HCT116 (cell line): ENCODE data around the gene RRM1. TPM values are rescaled to one million over a fixed set of nuclear protein-coding genes. Genes with fewer than 3 reads are reported as not detected.

Experiments used
- ATAC-seq: fragments of 200-7000 bp; cut with Tn5 transposase; 2 replicates; pipeline ENCODE4 v1.9.1; 2020; ENCODE audit warnings: mild to moderate bottlenecking, moderate library complexity
- BruUV-seq: library from RNA; stranded (reverse); fragments of 400-500 nt; replicated peaks from 2 replicates; lab custom pipeline; 2021; lab: Mats Ljungman, UMichigan
- CTCF ChIA-PET: fragments of 300-600 bp; sonication (Branson Sonifier 250); formaldehyde crosslinking; loops from one replicate; lab custom pipeline; 2021; ENCODE audit warnings: antibody characterized with exemption; lab: Charles Lee
- POLR2A ChIA-PET: fragments of 300-600, 350-600 bp; sonication (Branson Sonifier 250); formaldehyde crosslinking; loops from one replicate; lab custom pipeline; 2021; ENCODE audit warnings: antibody characterized with exemption; lab: Charles Lee
- RAD21 ChIA-PET, 2 experiments: fragments of 300-600 bp; sonication (Branson Sonifier 250); formaldehyde crosslinking; loops; one replicate each; lab custom pipeline; 2023; ENCODE audit warnings: low total read pairs in 2 of 2; ENCODE audit not compliant: uncharacterized antibody in 2 of 2, unreplicated experiment in 2 of 2, low non-redundant PET in 1 of 2; lab: Charles Lee
- DNase-seq: peaks from one replicate; pipeline ENCODE4 v3.0.0-alpha.2; 2010; ENCODE audit warnings: low read depth, low spot score
- H2AFZ ChIP-seq: fragments of 200-600 bp; shearing (Covaris generic), sonication (generic); 2 replicates; pipeline ENCODE4 v1.6.1; 2017; ENCODE audit warnings: low read depth, mixed run types, mixed read lengths, antibody characterized with exemption, low read length; ENCODE audit not compliant: poor library complexity, severe bottlenecking
- H3K27ac ChIP-seq: 2 replicates; pipeline ENCODE4 v1.5.1; 2012; ENCODE audit warnings: low read depth, low read length
- H3K27me3 ChIP-seq: fragments of 200-600 bp; sonication (generic); 2 replicates; pipeline ENCODE4 v1.6.1; 2016; ENCODE audit warnings: mixed run types, low read length, mixed read lengths; ENCODE audit not compliant: insufficient read depth
- H3K36me3 ChIP-seq, 2 experiments: fragments of 200-500 bp in 1 of 2; fragments of 200-600 bp in 1 of 2; sonication (Bioruptor generic) in 1 of 2; sonication (generic) in 1 of 2; 2 replicates each; pipeline versions ENCODE4 v1.5.1 to v1.6.1; 2014 to 2016; ENCODE audit warnings: low read length in 2 of 2, inconsistent platforms in 1 of 2, mixed read lengths in 1 of 2, mixed run types in 1 of 2; ENCODE audit not compliant: insufficient read depth in 2 of 2, control insufficient read depth in 1 of 2
- H3K4me1 ChIP-seq, 2 experiments: fragments of 200-600 bp in 1 of 2; sonication (generic) in 1 of 2; 2 replicates each; pipeline versions ENCODE4 v1.5.1 to v1.6.1; 2012 to 2017; ENCODE audit warnings: low read length in 2 of 2, inconsistent platforms in 1 of 2, mild to moderate bottlenecking in 1 of 2, mixed read lengths in 1 of 2, mixed run types in 1 of 2, moderate library complexity in 1 of 2; ENCODE audit not compliant: insufficient read depth in 2 of 2, control insufficient read depth in 1 of 2
- H3K4me2 ChIP-seq: fragments of 200-600 bp; sonication (generic); 2 replicates; pipeline ENCODE4 v1.6.1; 2017; ENCODE audit warnings: mixed run types, low read length, mixed read lengths
- H3K4me3 ChIP-seq, 2 experiments: fragments of 200-600 bp in 1 of 2; sonication (generic) in 1 of 2; replicated peaks in 1 of 2; 2 replicates each; pipeline ENCODE4 v1.5.1; 2011 to 2016; ENCODE audit warnings: low read length in 2 of 2, control low read depth in 1 of 2, low read depth in 1 of 2, mild to moderate bottlenecking in 1 of 2, mixed read lengths in 1 of 2, mixed run types in 1 of 2
- H3K79me2 ChIP-seq: fragments of 200-600 bp; sonication (generic); 2 replicates; pipeline ENCODE4 v1.6.1; 2017; ENCODE audit warnings: mild to moderate bottlenecking, mixed run types, low read length, moderate library complexity, mixed read lengths; ENCODE audit not compliant: insufficient read depth
- H3K9ac ChIP-seq: fragments of 200-600 bp; sonication (generic); 2 replicates; pipeline ENCODE4 v1.6.1; 2016; ENCODE audit warnings: low read length, mixed read lengths
- H3K9me2 ChIP-seq: fragments of 200-600 bp; sonication (generic), shearing (Covaris generic); 2 replicates; pipeline ENCODE4 v1.6.1; 2017; ENCODE audit warnings: mixed run types, mild to moderate bottlenecking, moderate library complexity; ENCODE audit not compliant: insufficient read depth
- H3K9me3 ChIP-seq, 2 experiments: fragments of 200-500 bp in 1 of 2; fragments of 200-600 bp in 1 of 2; sonication (Bioruptor generic) in 1 of 2; sonication (generic) in 1 of 2; 2 replicates each; pipeline ENCODE4 v1.6.1; 2014 to 2017; ENCODE audit warnings: low read length in 2 of 2, mixed read lengths in 2 of 2, inconsistent platforms in 1 of 2, low read depth in 1 of 2, mild to moderate bottlenecking in 1 of 2, mixed run types in 1 of 2, moderate library complexity in 1 of 2; ENCODE audit not compliant: control insufficient read depth in 1 of 2, insufficient read depth in 1 of 2
- H4K20me1 ChIP-seq: fragments of 200-600 bp; sonication (generic), shearing (Covaris generic); 2 replicates; pipeline ENCODE4 v1.6.1; 2017; ENCODE audit warnings: mixed run types, mild to moderate bottlenecking, moderate library complexity; ENCODE audit not compliant: insufficient read depth
- ATF3 ChIP-seq: IDR thresholded peaks from 2 replicates; pipeline ENCODE4 v1.6.1; 2012
- CBX3 ChIP-seq: IDR thresholded peaks from 2 replicates; pipeline ENCODE4 v1.6.1; 2012; ENCODE audit warnings: low read depth
- CEBPB ChIP-seq: IDR thresholded peaks from 2 replicates; pipeline ENCODE4 v1.6.1; 2012; ENCODE audit warnings: low read depth
- EGR1 ChIP-seq: IDR thresholded peaks from 2 replicates; pipeline ENCODE4 v1.6.1; 2012; ENCODE audit warnings: low read depth
- EZH2 ChIP-seq: fragments of 200-600 bp; sonication (generic); IDR thresholded peaks from 2 replicates; pipeline ENCODE4 v1.6.1; 2017; ENCODE audit warnings: antibody characterized with exemption, mixed run types
- EZH2phosphoT487 ChIP-seq: fragments of 200-600 bp; IDR thresholded peaks from 2 replicates; pipeline ENCODE4 v1.6.1; 2018; ENCODE audit warnings: antibody characterized with exemption, borderline replicate concordance
- MAX ChIP-seq: IDR thresholded peaks from 2 replicates; pipeline ENCODE4 v1.6.1; 2012
- POLR2A ChIP-seq: IDR thresholded peaks from 2 replicates; pipeline ENCODE4 v1.7.0; 2011; ENCODE audit warnings: borderline replicate concordance; ENCODE audit not compliant: insufficient read depth, insufficient read length; ENCODE audit errors: extremely low read depth
- POLR2AphosphoS5 ChIP-seq: IDR thresholded peaks from 2 replicates; pipeline ENCODE4 v1.6.1; 2011; ENCODE audit warnings: mild to moderate bottlenecking, low read depth, low read length, moderate library complexity
- RAD21 ChIP-seq: IDR thresholded peaks from 2 replicates; pipeline ENCODE4 v1.6.1; 2012; ENCODE audit warnings: low read depth, mild to moderate bottlenecking
- REST ChIP-seq: IDR thresholded peaks from 2 replicates; pipeline ENCODE4 v1.6.1; 2012; ENCODE audit warnings: low read depth
- SIN3A ChIP-seq: IDR thresholded peaks from 2 replicates; pipeline ENCODE4 v1.6.1; 2012; ENCODE audit warnings: low read depth
- SP1 ChIP-seq: IDR thresholded peaks from 2 replicates; pipeline ENCODE4 v1.6.1; 2012; ENCODE audit warnings: low read depth
- TCF7L2 ChIP-seq: IDR thresholded peaks from 2 replicates; pipeline ENCODE4 v1.7.0; 2011; ENCODE audit warnings: borderline replicate concordance, inconsistent platforms; ENCODE audit not compliant: insufficient read depth, insufficient read length; ENCODE audit errors: extremely low read depth
- ZNF274 ChIP-seq: fragments of 200-500 bp; sonication (Bioruptor generic); IDR thresholded peaks from 2 replicates; pipeline ENCODE4 v1.6.1; 2014; ENCODE audit warnings: mild to moderate bottlenecking, low read depth, low read length, inconsistent platforms
- intact Hi-C: fragments of 100-400 bp; cut with micrococcal nuclease; formaldehyde crosslinking; loops from 2 replicates; pipeline ENCODE4 v1.10.0; 2022
- total RNA-seq: library from RNA; stranded (reverse); gene quantifications from one replicate; pipeline ENCODE4 v1.2.1, GENCODE V29; 2021; ENCODE audit not compliant: unreplicated experiment
- TF ChIP-seq, protein P1 (sequence below), 3 experiments: fragments of 200-600 bp in 1 of 3; sonication (generic) in 1 of 3; IDR thresholded peaks in 2 of 3; conservative IDR thresholded peaks in 1 of 3; 2 replicates each; pipeline ENCODE4 v1.5.1; 2012 to 2017; ENCODE audit warnings: low read depth in 2 of 3, low read length in 2 of 3, antibody characterized with exemption in 1 of 3, borderline replicate concordance in 1 of 3, control low read depth in 1 of 3, mild to moderate bottlenecking in 1 of 3, mixed read lengths in 1 of 3, mixed run types in 1 of 3, moderate library complexity in 1 of 3; ENCODE audit not compliant: insufficient read depth in 1 of 3

RRM1 gene
- total RNA-seq, 1 experiment from 2014 or later = 134 TPM

DNA sequence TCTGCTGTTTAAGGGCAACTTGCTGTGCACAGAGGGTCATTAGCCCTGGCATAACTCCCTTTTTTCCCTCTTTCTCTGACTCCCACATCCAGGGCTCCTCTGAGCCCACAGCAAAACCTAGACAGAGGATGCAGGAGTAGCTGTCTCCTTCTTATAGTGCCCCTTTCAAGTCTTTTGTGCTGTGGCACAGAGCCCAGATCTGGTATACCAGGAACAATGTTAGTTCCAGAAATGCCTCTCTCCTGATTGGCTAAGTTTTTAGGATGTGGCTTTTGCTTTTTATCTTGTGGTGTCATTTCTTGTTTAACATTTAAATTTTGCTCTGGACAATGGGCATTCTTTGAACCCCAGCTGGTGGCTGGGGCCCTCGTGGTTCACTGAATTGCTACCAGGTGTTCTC is 25.6 kb upstream of the RRM1 start:
- no peak for DNase-seq
- ATAC-seq = no peak
- no peak overlapping the region for H3K9ac ChIP-seq
- no peak overlapping the region for H2AFZ ChIP-seq
- H3K9me3 ChIP-seq = no peaks in the 10 kb centered on the region
- RAD21 ChIA-PET = interaction anchor here in 1 of 2 experiments (0.7 kb wide), 1 partner anchor 242 kb away, joined by 3 read pairs; no protein-coding TSS in a partner anchor
- H3K4me2 ChIP-seq = no peak overlapping the region
- no peaks in the 10 kb centered on the region for H3K4me1 ChIP-seq
- no peaks in the 10 kb centered on the region for H3K79me2 ChIP-seq
- intact Hi-C loops = no loop called here
- CTCF ChIA-PET = interaction anchor here (1.6 to 1.9 kb wide), 2 partner anchors 214 kb away, joined by 5 to 7 read pairs; partner anchors contain the start of gene STIM1
- no peaks in the 10 kb centered on the region for H3K27me3 ChIP-seq
- POLR2A ChIA-PET = no interaction called here
- no peaks in the 10 kb centered on the region for H3K9me2 ChIP-seq
- H3K27ac ChIP-seq = no peak overlapping the region
- TF ChIP-seq CEBPB (no peak), SIN3A (no peak), TCF7L2 (no peak), POLR2AphosphoS5 (no peak), CBX3 (no peak), MAX (no peak), EZH2 (no peak), ATF3 (no peak), POLR2A (no peak), ZNF274 (no peak), SP1 (no peak), RAD21 (no peak), EZH2phosphoT487 (no peak), EGR1 (no peak), REST (no peak)
- TF ChIP-seq, protein P1, sequence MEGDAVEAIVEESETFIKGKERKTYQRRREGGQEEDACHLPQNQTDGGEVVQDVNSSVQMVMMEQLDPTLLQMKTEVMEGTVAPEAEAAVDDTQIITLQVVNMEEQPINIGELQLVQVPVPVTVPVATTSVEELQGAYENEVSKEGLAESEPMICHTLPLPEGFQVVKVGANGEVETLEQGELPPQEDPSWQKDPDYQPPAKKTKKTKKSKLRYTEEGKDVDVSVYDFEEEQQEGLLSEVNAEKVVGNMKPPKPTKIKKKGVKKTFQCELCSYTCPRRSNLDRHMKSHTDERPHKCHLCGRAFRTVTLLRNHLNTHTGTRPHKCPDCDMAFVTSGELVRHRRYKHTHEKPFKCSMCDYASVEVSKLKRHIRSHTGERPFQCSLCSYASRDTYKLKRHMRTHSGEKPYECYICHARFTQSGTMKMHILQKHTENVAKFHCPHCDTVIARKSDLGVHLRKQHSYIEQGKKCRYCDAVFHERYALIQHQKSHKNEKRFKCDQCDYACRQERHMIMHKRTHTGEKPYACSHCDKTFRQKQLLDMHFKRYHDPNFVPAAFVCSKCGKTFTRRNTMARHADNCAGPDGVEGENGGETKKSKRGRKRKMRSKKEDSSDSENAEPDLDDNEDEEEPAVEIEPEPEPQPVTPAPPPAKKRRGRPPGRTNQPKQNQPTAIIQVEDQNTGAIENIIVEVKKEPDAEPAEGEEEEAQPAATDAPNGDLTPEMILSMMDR (IDR thresholded peaks at IDR 0.05 in 2 of 3, conservative IDR thresholded peaks at IDR 0.05 in 1 of 3; ENCODE audit: borderline replicate concordance in 1 of 3, insufficient read depth in 1 of 3, low read depth in 2 of 3, low read length in 2 of 3) = no peak
- no peaks in the 10 kb centered on the region for H4K20me1 ChIP-seq
- no TSS peak for BruUV-seq
- H3K36me3 ChIP-seq = no peaks in the 10 kb centered on the region
- no peak overlapping the region for H3K4me3 ChIP-seq
